ENCODE data around the gene NDUFS6.

DNA sequence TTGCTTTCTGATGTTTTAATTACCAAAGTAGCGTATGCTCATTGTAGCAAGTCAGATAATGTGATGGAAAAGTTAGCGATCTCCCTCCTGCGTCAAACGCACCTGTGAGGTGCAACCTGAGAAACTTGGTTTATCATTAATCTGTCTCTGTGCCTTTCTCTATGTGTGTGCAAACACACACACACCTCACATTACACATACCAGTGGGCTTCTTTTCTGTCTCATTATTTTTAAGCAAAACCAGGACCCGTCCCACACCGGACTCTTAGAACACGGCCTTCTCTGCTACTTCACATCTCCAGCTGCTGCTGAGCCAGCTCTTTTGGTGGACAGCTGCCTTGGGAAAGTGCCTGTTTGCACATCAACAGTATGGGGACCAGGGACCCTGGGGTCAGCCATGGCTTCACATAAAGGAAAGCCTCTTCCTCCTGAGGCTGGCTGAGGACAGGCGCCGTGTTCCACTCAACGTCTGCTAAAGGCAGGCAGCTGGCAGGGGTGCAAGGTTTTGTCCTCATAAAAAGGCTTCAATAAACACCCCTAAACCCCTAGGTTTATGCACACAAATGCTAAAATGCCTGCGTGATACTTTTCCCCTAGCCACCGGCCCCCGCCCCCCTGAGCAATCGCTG, 45.8 kb upstream of the NDUFS6 start:
- TF ChIP-seq, protein P1, sequence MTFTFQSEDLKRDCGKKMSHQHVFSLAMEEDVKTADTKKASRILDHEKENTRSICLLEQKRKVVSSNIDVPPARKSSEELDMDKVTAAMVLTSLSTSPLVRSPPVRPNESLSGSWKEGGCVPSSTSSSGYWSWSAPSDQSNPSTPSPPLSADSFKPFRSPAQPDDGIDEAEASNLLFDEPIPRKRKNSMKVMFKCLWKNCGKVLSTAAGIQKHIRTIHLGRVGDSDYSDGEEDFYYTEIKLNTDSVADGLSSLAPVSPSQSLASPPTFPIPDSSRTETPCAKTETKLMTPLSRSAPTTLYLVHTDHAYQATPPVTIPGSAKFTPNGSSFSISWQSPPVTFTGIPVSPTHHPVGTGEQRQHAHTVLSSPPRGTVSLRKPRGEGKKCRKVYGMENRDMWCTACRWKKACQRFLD (tag by site-specific recombination; IDR thresholded peaks at IDR 0.05): no peak
- TF ChIP-seq ZNF214 (tag by site-specific recombination; IDR thresholded peaks at IDR 0.05; ENCODE audit: borderline replicate concordance) (no peak), SALL2 (tag by site-specific recombination; IDR thresholded peaks at IDR 0.05; ENCODE audit: borderline replicate concordance) (no peak), ZNF19 (tag by site-specific recombination; IDR thresholded peaks at IDR 0.05; ENCODE audit: low read depth) (no peak), PRDM4 (tag by site-specific recombination; IDR thresholded peaks at IDR 0.05) (no peak)
